H1 (cell line): ENCODE results near the gene ATAD5.
"Not testable (repeated sequence)": the region's sequence is repeated elsewhere in the genome, so short reads cannot be mapped to it uniquely, and the experiment has no call there.

ENCODE experiments used
- CBX5 ChIP-seq: fragments of 300-800, 300-1000 bp; sonication (generic); IDR thresholded peaks from 2 replicates; pipeline ENCODE4 v1.7.1; 2016; ENCODE audit warnings: antibody characterized with exemption, low read length, low read depth
- CHD2 ChIP-seq: IDR thresholded peaks from 2 replicates; pipeline ENCODE4 v1.6.1; 2012; ENCODE audit warnings: low read length, improper control_type of control experiment
- CTCF ChIP-seq, 3 experiments: IDR thresholded peaks; 1 replicate in 2 of 3; 2 replicates in 1 of 3; pipeline versions ENCODE4 v1.5.1 to v1.6.1; 2011; ENCODE audit warnings: low read length in 3 of 3, mild to moderate bottlenecking in 3 of 3, inconsistent platforms in 2 of 3, low read depth in 1 of 3, moderate library complexity in 1 of 3; ENCODE audit not compliant: insufficient read depth in 1 of 3; ENCODE audit errors: control extremely low read depth in 1 of 3
- EP300 ChIP-seq, 2 experiments: IDR thresholded peaks; 1 replicate in 1 of 2; 2 replicates in 1 of 2; pipeline ENCODE4 v1.6.1; 2011 to 2012; ENCODE audit warnings: low read depth in 2 of 2, low read length in 2 of 2, mild to moderate bottlenecking in 2 of 2, borderline replicate concordance in 1 of 2, inconsistent platforms in 1 of 2, moderate library complexity in 1 of 2
- EZH2 ChIP-seq: fragments of 200-600 bp; sonication (generic); IDR thresholded peaks from 2 replicates; pipeline ENCODE4 v1.7.1; 2012; ENCODE audit warnings: low read depth, mild to moderate bottlenecking, moderate library complexity, low read length, inconsistent platforms; ENCODE audit not compliant: severe bottlenecking
- JUN ChIP-seq: IDR thresholded peaks from 2 replicates; pipeline ENCODE4 v1.6.1; 2011; ENCODE audit warnings: low read depth, mild to moderate bottlenecking, improper control_type of control experiment, low read length
- KDM1A ChIP-seq: fragments of 200-600, 300-600 bp; sonication (generic); IDR thresholded peaks from 2 replicates; pipeline ENCODE4 v1.7.1; 2016; ENCODE audit warnings: mild to moderate bottlenecking, low read length, borderline replicate concordance
- POLR2A ChIP-seq, 2 experiments: IDR thresholded peaks; 1 replicate in 1 of 2; 2 replicates in 1 of 2; pipeline ENCODE4 v1.6.1; 2011; ENCODE audit warnings: low read depth in 2 of 2, low read length in 2 of 2, mild to moderate bottlenecking in 2 of 2; ENCODE audit errors: control extremely low read depth in 1 of 2
- RAD21 ChIP-seq, 2 experiments: IDR thresholded peaks in 1 of 2; conservative IDR thresholded peaks in 1 of 2; 2 replicates each; pipeline ENCODE4 v1.6.1; 2011; ENCODE audit warnings: low read depth in 2 of 2, low read length in 2 of 2, improper control_type of control experiment in 1 of 2, inconsistent platforms in 1 of 2, mild to moderate bottlenecking in 1 of 2, moderate library complexity in 1 of 2
- TAF1 ChIP-seq: IDR thresholded peaks from 2 replicates; pipeline ENCODE4 v1.6.1; 2011; ENCODE audit warnings: mild to moderate bottlenecking, low read depth, low read length
- TCF12 ChIP-seq: IDR thresholded peaks from 2 replicates; pipeline ENCODE4 v1.6.1; 2011; ENCODE audit warnings: low read depth, mild to moderate bottlenecking, low read length

GRCh38 chr17:30910151-30910550 is 78.4 kb downstream of the ATAD5 start:
- not testable (repeated sequence) for TF ChIP-seq JUN; TCF12; CBX5; CTCF (IDR thresholded peaks at IDR 0.05; ENCODE audit: control extremely low read depth in 1 of 3, insufficient read depth in 1 of 3, low read depth in 1 of 3, low read length in 3 of 3); TAF1; POLR2A (IDR thresholded peaks at IDR 0.05; ENCODE audit: control extremely low read depth in 1 of 2, low read depth in 2 of 2, low read length in 2 of 2); RAD21 (IDR thresholded peaks at IDR 0.05 in 1 of 2, conservative IDR thresholded peaks at IDR 0.05 in 1 of 2; ENCODE audit: low read depth in 2 of 2, low read length in 2 of 2); EZH2; KDM1A; CHD2; EP300 (IDR thresholded peaks at IDR 0.05; ENCODE audit: borderline replicate concordance in 1 of 2, low read depth in 2 of 2, low read length in 2 of 2)
